Thoracic aorta (tissue), 2 donors: Measurements from ENCODE around the gene DCDC2B. TPM values are rescaled to one million over a fixed set of nuclear protein-coding genes. Genes with fewer than 3 reads are reported as not detected.
"Not testable (repeated sequence)": the region's sequence is repeated elsewhere in the genome, so short reads cannot be mapped to it uniquely, and the experiment has no call there.

Experiments used
- ATAC-seq: fragments of 150-250 bp; one replicate; pipeline ENCODE4 v1.8.0; 2017; ENCODE audit warnings: low read depth; ENCODE audit not compliant: insufficient number of reproducible peaks, low FRiP score
- DNase-seq: peaks from one replicate; pipeline ENCODE4 v3.0.0-alpha.2; 2020; ENCODE audit warnings: low spot score
- H3K27ac ChIP-seq, 2 donors: fragments of 200-600 bp; sonication (generic); 1 replicate in 1 of 2; 2 replicates in 1 of 2; pipeline ENCODE4 v1.5.1; 2016; ENCODE audit warnings: mild to moderate bottlenecking in 2 of 2, moderate library complexity in 2 of 2
- H3K27me3 ChIP-seq: fragments of 200-600 bp; sonication (generic); replicated peaks from 2 replicates; pipeline ENCODE4 v1.6.0; 2016; ENCODE audit warnings: mild to moderate bottlenecking; ENCODE audit not compliant: insufficient read depth
- H3K36me3 ChIP-seq: fragments of 200-600 bp; sonication (generic); one replicate; pipeline ENCODE4 v1.5.1; 2016
- H3K4me1 ChIP-seq, 2 donors: fragments of 200-600 bp; sonication (generic); 1 replicate in 1 of 2; 2 replicates in 1 of 2; pipeline versions ENCODE4 v1.5.1 to v1.6.0; 2016; ENCODE audit warnings: low read depth in 2 of 2, mild to moderate bottlenecking in 1 of 2; ENCODE audit not compliant: control insufficient read depth in 1 of 2
- H3K4me3 ChIP-seq: fragments of 200-600 bp; sonication (generic); 2 replicates; pipeline ENCODE4 v1.5.1; 2016; ENCODE audit warnings: mild to moderate bottlenecking
- H3K9me3 ChIP-seq: fragments of 200-600 bp; sonication (generic); 2 replicates; pipeline ENCODE4 v1.5.1; 2016
- CTCF ChIP-seq: fragments of 200-600 bp; sonication (generic); IDR thresholded peaks from one replicate; pipeline ENCODE4 v1.5.1; 2019; ENCODE audit warnings: antibody characterized with exemption
- total RNA-seq, 2 donors: library from RNA; depleted of rRNA; stranded (reverse); fragments of >200 nt; gene quantifications; one replicate each; pipeline versions ENCODE4 v1.1.0 to v1.2.3, GENCODE V29; 2016

DCDC2B gene
- total RNA-seq, 2 donors from 2014 or later: not detected

- ATAC-seq (no peak), DNase-seq (no peak)
- H3K36me3 ChIP-seq: no peaks in the 10 kb centered on the region
- H3K27ac ChIP-seq: no peak overlapping the region
- no peaks in the 10 kb centered on the region for H3K4me1 ChIP-seq
- H3K9me3 ChIP-seq: no peaks in the 10 kb centered on the region
- TF ChIP-seq CTCF: no peak
- no peak overlapping the region for H3K4me3 ChIP-seq
- no peaks in the 10 kb centered on the region for H3K27me3 ChIP-seq
These were observed 48.3 kb downstream of the DCDC2B start for GRCh38 chr1:32257227-32257508.

- not testable (repeated sequence) for ATAC-seq, H3K27me3 ChIP-seq, H3K4me1 ChIP-seq, H3K27ac ChIP-seq, H3K36me3 ChIP-seq, H3K9me3 ChIP-seq, H3K4me3 ChIP-seq, DNase-seq
These were observed 54.3 kb downstream of the DCDC2B start for GRCh38 chr1:32263236-32263593.

- DNase-seq (no peak), ATAC-seq (no peak)
- H3K27ac ChIP-seq: no peak overlapping the region
- no peak overlapping the region for H3K4me3 ChIP-seq
- TF ChIP-seq CTCF: no peak
- no peaks in the 10 kb centered on the region for H3K36me3 ChIP-seq
- no peaks in the 10 kb centered on the region for H3K9me3 ChIP-seq
- peaks cover 0 to 5% of the 10 kb centered on the region in 2 donors for H3K4me1 ChIP-seq
- no peaks in the 10 kb centered on the region for H3K27me3 ChIP-seq
These were observed 54.9 kb downstream of the DCDC2B start for GRCh38 chr1:32263744-32264143.

Other genes with a start within 250 kb of the DCDC2B start
- 10 to 100 TPM; 45.5 to 82.6 TPM for gene KHDRBS1, start 195.2 kb upstream of the DCDC2B start, total RNA-seq
- gene TMEM39B, start 136.2 kb upstream of the DCDC2B start, total RNA-seq: 1 to 10 TPM; 5.1 to 5.8 TPM
- 10 to 100 TPM; 30.6 to 53.3 TPM for gene KPNA6, start 101.0 kb upstream of the DCDC2B start, total RNA-seq
- gene TXLNA, start 29.4 kb upstream of the DCDC2B start, total RNA-seq: 10 to 100 TPM; 57.5 to 89.5 TPM
- gene CCDC28B, start 8.5 kb upstream of the DCDC2B start, total RNA-seq: 1 to 10 TPM in 1 of 2 donors, not detected in 1; 2.0 TPM
- gene IQCC, start 3.4 kb upstream of the DCDC2B start, total RNA-seq: 1 to 10 TPM in 1 of 2 donors, not detected in 1; 1.4 TPM
- 10 to 100 TPM in 1 of 2 donors, 1 to 10 TPM in 1; 9.5 to 20.0 TPM for gene TMEM234, start 13.3 kb downstream of the DCDC2B start, total RNA-seq
- 100 to 1,000 TPM; 105 to 114 TPM for gene EIF3I, start 13.3 kb downstream of the DCDC2B start, total RNA-seq
- gene FAM167B, start 38.1 kb downstream of the DCDC2B start, total RNA-seq: 1 to 10 TPM in 1 of 2 donors, under 1 TPM in 1; 0.78 to 6.1 TPM
- 10 to 100 TPM in 1 of 2 donors, 1 to 10 TPM in 1; 4.1 to 10.5 TPM for gene LCK, start 42.2 kb downstream of the DCDC2B start, total RNA-seq
- gene HDAC1, start 83.0 kb downstream of the DCDC2B start, total RNA-seq: 10 to 100 TPM; 50.9 to 52.0 TPM
- 10 to 100 TPM in 1 of 2 donors, 1 to 10 TPM in 1; 3.7 to 10.9 TPM for gene MARCKSL1, start 127.1 kb downstream of the DCDC2B start, total RNA-seq
- 10 to 100 TPM; 11.8 to 12.0 TPM for gene FAM229A, start 153.4 kb downstream of the DCDC2B start, total RNA-seq
- gene TSSK3, start 153.4 kb downstream of the DCDC2B start, total RNA-seq: 1 to 10 TPM; 1.1 to 2.3 TPM
- gene BSDC1, start 185.4 kb downstream of the DCDC2B start, total RNA-seq: 10 to 100 TPM; 70.8 to 84.9 TPM